HG02610 (cell line): Measurements from ENCODE around the gene USP24.

Experiments
- ATAC-seq: cut with Tn5 transposase; IDR thresholded peaks from one replicate; pipeline ENCODE4 v1.9.1; 2021; ENCODE audit warnings: mild to moderate bottlenecking, moderate library complexity; ENCODE audit not compliant: unreplicated experiment

The USP24 gene

DNA sequence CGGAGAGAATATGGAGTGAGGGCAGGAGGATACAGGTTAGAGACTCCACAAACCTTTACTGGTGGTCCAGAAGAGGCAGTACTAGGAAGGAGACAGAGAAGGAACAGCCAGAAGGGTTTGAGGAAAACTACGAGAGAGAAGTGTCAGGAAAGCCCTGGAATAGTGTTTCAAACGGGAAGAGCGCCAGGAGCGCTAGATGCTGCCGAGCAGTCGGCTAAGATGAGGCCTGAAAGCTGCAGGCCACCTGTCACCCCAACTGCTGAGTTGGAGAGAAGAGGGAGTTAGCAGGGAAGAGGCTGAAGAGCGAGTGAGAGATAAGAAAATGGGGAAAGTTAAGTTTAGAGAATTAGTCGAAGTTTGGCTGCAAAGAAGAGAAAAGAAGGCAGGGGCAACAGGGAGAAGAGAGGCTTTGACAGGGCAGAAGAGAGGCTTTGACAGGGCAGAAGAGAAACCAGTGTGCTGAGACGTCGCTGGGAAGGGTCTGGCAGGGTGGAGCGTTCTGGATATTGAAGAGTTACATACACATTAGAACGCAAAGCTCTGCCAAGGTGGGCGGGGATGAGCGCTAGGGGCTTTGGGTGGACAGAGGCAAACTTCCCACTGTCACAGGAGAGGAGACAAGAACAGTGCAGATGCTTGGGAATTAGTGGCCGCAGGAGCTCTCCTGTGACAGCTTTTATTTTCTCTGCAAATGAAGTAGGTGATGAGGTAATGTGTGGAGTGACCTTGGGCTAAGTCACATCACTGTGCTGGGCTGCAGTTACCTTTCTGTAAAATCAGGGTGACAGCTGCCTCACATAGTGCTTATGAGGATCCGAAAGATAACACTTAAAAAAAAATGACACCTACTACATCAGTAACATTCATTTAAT, 144.6 kb downstream of the USP24 start:
- ATAC-seq, result no peak

DNA sequence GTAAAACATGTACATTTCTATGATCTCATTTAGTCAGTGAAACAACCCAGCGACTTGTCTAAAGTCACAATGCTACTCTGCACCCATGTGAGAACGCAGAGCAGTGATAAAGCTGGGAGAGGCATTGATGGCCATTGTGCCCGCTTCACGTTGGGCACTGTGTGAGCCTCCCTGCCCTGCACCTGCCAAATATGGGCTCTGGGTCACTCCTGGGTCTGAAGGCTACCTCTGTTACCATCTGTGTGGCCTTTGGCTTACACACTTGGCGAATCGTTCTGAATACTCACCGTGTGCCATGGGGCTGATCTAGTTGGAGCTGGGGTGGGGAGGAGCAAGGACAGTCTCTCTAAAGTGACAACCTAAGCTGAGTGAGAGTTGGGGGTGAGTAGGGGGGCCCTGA, 145.9 kb downstream of the USP24 start:
- no peak for ATAC-seq

DNA sequence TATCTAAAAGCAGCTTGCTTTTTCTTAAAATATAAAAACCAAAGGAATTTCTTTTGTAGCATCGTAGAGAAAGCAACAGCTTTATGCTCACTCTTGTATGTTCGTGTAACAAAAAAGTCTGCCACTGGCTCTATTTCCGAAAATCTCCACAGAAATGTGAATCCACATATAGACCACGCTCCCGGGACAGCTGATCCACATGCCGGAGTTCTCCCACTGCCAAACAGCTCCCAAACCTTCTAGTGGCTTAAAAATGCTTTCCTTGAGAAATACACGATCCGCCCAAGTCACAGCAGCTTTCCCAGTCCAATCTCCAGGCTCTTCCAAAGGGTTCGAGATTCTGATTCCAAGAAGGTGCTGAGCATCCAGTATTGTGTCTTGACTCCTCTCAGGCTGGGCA, 146.5 kb downstream of the USP24 start:
- ATAC-seq, result no peak

DNA sequence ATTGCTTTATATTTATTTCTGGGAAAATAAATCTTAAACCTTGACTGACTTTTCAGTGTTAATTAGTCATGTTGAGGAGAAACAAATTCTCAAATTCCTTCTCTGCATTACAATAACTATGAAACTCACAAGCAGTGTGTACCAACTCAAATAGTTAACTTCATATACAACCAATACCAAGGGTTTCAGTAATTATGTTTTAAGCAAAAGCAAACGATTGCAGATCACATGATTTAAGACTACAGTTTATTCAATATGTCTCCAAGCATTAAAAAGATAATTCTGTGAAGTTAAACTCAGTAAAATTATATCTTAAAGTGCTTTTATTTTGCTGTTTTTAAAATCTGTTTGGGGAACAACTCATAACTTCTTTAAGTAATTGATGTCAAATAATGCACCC, 147.2 kb downstream of the USP24 start:
- no peak for ATAC-seq

DNA sequence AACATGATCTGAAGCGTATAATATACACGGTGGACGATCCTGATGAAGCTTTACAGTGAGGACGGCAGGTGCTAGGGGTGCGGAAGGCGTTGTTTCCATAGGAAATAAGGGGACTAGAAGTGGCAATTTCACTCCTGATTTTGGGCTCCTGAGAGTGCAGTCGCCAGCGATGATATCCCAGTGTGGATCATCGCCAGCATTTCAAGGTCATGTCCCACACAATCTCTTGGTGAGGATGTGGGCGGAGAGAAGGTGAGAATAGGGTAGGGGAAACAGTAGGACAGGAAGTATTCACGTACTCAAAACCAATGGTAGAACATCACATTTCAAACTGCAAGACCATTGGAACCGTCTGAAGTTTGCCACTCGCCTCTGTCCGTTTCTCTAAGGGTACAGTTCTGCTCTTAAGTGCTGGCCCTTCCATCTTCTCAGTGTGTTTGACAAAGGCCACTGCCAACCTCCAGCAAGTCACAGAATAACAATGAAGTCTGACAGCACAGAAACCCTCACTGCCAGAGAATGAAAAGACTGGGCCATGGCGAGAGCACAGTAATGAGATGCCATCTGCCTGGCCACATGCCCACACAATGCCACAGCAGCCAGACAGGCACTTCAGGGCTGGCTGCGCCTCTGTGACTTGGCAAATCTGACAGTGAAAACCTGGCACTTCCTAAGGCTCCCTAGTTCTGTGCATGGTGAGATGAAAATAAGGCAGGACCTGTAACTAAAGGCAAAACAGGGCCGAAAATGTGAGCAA, 148.0 kb downstream of the USP24 start:
- no peak for ATAC-seq

DNA sequence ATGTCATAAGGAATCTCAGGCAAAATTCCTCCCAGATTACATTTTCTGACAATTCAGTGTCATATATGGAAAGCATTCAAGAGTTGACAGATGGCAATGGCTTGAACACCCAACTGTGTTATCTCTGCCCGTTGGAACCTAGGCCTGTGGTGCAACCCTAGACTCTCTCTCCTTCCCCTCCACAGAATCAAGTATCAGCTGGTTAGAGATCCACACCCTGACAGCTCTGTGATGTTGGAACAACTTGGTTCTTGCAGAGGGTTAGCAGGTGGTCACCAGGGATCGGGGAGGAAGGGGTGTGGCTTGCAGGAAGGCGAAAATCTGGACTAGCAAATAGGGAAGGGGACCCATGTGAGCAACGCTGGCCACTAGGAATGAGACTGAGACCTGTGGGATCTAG, 149.5 kb downstream of the USP24 start:
- no peak for ATAC-seq

DNA sequence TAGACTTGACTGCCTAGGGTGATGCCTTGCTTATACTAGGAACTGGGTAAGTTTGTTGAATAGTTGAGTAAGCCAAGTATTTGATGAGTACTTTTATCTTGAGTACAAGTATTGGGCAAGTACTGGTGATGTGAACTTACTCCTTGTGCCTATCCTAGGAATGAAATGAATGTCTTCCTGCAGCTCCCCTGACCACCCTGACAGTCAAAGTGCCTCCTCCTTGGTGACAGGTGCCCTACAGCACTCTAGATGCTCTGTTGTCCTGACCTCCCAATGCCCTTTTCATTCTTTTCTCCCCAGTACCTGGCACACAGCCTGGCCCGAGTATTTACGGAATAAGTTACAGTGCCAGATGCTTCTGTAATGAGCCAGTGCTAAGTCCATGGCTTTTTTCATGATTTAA, 150.3 kb downstream of the USP24 start:
- ATAC-seq, result no peak

DNA sequence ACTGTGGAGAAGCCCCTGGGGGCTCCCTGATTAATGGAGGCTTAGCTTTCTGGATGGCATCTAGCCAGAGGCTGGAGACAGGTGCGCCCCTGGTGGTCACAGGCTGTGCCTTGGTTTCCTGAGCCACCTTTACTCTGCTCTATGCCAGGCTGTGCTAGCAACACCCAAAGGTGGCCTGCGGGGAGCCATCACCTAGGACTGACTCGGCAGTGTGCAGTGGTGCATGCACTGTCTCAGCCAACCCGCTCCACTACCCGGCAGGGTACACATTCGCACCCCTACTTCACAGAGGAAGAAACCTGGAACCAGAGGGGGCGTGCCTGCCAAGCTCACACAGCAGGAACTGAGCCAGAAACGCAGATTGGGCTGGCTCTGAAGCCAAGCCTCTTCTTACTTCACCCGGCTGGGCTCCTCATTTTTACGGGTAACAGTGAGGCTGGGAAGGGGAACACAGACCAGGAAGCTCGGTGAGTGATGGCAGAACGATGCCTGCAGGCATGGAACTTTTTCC, 151.0 kb downstream of the USP24 start:
- no peak for ATAC-seq

DNA sequence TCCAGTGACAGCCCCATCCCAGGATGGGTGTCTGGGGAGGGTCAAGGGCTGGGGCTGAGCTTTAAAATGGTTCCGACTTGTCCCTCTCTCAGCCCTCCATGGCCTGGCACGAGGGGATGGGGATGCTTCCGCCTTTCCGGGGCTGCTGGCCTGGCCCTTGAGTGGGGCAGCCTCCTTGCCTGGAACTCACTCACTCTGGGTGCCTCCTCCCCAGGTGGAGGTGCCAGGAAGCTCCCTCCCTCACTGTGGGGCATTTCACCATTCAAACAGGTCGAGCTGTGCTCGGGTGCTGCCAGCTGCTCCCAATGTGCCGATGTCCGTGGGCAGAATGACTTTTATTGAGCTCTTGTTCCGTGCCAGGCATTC, 151.6 kb downstream of the USP24 start:
- no peak for ATAC-seq

DNA sequence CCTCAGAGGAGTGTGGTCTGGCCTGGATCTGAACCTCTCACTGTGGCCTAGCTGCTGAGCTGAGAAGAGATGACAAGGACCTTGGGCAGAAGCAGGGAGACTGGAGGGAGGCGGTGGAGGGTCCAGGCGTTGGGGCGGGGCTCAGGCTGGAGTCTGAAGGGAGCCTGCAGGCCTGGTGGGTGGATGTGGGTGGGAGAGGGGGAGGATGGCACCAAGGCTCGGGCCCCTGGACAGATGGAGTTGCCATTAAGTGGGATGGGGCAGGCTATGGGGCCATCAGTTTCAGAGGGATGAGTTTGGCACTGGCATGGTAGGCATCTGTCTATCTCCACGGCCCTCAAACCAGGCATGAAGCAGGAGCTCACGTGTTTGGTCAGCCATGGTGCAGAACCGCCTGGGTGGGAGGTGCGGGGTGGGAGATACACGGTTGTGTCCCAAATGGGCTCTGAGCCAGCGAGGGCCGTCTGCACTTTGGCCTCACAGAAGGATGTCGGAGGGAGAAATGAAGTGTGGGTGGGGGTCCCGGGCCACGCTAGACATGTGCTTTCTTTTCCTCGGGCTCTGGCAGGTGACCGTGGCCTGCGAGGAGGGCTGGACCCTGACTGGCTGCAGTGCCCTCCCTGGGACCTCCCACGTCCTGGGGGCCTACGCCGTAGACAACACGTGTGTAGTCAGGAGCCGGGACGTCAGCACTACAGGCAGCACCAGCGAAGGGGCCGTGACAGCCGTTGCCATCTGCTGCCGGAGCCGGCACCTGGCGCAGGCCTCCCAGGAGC, 152.2 kb downstream of the USP24 start:
- no peak for ATAC-seq

DNA sequence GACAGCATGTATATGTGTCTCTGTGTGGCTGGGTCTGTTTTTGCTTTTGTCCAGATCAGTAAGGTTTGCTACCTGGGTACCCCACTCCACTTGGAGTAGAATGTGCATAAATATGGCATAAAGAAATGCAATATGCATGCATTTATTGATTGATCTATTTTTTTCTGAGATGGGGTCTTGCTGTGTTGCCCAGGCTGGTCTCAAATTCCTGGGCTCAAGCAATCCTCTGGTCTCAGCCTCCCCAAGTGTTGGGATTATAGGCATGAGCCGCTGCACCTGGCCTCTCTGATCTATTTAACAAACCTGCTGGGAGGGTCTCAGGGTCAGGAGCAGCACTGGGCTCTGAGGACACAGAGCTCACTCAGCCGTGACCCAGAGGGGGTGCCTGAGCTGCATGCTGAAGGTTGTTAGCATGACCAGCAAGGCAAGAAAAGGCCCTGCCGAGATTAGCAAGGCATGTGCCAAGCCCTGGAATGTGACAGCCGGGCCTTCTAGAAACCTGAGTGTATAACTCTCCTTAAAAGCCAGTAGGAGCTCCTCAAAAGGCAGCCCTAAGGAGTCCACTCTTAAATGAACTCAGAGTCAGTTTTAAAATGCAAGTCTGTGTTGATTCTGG, 153.3 kb downstream of the USP24 start:
- no peak for ATAC-seq

DNA sequence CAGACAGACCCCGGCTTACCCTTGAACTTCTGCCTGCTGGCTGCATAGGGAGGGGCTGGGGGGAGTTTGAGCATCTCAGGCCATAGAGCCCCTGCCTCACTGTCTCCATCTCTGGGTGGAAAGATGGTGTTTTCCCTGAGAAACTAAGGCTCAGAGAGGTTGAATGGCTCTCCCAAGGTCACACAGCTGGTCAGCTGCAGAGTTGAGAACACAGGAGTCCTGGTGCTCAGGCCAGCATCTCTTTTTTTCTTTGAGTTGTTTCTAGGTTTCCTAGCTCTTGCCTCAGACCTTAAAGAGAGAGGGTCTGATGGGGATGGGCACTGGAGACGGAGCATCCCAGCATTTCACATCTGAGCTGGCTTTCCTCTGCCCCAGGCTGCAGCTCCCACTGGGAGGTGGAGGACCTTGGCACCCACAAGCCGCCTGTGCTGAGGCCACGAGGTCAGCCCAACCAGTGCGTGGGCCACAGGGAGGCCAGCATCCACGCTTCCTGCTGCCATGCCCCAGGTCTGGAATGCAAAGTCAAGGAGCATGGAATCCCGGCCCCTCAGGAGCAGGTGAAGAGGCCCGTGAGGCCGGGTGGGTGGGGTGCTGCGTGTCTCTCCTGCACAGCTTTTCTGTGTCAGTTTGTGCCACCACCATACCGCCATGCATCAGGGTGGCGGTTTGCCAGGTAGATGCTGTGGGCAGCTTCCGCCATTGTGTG, 154.0 kb downstream of the USP24 start:
- no peak for ATAC-seq

DNA sequence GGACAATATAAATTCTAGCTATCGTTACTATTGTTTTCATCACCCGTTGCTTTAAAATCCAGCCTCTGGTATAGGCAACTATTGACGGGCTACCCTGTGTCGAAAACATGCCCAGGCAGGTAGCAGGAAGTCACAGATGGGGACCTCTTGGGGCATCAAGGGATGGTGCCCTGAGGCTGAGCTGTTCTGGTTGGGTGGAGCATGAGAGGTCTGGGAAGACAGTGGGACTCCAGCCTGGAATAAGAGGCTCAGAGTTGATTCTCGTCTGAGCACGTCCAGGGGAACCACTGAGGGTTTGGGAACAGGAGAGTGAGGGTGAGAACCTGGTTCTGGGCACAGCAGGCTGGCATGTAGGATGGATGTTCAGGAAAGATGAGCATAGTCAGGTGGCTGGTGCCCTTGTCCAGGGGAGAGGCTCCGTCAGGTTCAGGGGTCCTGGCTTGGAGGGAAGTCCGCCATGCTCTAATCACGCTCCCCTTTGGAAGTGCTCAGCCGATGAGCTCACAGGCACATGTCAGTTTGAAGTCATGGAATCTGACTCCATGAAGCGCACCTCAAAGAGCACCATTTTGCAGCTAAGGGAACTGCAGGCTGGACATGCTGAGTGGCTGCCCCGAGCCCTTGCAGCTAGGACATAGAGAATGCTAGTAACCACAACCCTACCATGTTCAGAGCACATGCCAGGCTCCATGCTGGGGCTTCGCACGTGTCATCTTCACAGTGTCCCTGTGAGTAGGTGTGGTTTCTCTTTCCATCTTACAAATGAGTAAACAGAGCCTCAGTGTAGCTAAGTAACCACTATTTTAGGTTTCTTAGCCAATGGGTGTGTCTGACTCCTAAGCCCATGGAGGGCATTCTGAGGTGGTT, 154.8 kb downstream of the USP24 start:
- ATAC-seq, result peak; percentile 63

DNA sequence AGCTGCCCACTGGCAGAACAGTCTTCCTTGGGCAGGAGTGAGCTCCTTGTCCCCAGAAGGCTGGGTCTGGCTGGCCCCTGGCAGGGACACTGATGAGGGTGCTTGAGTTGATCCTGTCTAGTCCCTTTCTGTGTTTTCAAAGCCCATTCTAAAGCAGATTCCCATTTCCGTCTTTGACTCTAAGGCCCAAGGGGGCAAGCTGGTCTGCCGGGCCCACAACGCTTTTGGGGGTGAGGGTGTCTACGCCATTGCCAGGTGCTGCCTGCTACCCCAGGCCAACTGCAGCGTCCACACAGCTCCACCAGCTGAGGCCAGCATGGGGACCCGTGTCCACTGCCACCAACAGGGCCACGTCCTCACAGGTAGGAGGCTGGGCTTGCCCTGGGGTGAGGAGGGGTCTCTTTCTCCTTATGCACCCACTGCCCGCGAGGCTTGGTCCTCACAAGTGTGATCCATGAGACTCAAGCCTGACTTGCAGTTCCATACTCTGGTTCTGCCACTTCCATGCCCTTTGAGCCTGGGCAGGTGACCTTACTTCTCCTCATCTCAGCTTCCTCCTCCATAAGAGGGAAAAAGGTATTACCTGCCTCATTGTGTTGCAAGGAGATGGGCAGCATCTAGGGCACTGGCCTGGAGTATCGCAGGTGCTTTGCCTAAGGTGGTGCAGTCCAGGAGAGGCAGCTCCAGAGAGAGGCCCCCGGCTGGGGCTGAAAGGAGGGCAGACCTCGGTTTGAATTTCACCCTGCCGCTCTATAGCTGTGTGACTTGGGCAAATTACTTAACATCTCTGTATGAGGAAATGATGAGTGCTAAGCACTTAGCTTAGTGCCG, 155.6 kb downstream of the USP24 start:
- ATAC-seq, result no peak

DNA sequence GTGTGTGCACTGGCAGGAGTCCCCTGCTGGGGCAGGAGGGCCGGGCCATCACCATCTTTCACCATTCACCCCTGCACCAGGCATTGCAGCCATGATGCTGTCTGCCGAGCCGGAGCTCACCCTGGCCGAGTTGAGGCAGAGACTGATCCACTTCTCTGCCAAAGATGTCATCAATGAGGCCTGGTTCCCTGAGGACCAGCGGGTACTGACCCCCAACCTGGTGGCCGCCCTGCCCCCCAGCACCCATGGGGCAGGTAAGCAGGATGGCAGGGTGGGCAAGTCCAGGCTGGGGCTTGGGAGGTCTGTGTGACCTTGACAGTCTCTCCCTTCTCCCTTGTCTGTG, 157.2 kb downstream of the USP24 start:
- no peak for ATAC-seq

DNA sequence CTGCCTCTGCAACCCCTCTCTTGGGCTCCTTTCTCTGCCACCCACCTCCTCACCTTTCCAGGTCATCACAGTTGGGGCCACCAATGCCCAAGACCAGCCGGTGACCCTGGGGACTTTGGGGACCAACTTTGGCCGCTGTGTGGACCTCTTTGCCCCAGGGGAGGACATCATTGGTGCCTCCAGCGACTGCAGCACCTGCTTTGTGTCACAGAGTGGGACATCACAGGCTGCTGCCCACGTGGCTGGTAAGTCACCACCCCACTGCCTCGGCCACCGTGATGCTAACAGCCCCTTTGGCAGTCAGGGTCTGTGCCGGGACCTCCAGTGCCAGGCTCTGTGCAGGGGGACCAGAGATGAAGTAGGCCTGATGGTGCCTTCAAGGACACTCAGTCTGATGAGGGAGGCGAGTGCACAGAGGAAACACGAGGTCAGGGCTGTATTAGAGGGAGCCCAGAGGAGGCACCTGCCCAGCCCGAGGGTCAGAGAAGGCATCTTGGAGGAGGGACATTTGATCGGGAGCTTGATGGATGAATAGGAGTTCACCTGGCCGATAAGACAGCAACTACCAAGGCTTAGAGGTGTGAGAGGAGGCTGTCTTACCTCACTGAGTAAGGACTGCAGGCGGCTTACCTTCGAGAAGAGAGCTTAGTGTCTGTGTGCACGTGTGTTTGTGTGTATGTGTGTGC, 157.8 kb downstream of the USP24 start:
- ATAC-seq, result no peak

DNA sequence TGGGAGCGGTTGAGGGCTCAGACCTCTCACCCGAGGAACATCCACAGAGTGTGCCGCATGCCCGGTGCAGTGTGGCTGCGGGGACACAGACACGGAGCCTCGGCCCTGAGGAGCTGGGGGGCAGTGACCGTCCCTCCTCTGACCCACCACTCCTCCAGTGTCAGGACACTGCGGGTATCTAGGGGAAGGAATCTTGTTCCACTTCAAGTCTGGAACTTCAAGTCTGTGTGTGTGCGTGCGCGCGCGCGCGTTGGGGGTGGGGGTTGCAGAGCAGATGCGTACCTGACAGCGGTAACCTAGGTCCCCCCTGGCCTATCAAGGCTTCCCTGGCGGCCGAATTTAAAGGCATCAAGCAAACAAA, 158.6 kb downstream of the USP24 start:
- ATAC-seq, result no peak

DNA sequence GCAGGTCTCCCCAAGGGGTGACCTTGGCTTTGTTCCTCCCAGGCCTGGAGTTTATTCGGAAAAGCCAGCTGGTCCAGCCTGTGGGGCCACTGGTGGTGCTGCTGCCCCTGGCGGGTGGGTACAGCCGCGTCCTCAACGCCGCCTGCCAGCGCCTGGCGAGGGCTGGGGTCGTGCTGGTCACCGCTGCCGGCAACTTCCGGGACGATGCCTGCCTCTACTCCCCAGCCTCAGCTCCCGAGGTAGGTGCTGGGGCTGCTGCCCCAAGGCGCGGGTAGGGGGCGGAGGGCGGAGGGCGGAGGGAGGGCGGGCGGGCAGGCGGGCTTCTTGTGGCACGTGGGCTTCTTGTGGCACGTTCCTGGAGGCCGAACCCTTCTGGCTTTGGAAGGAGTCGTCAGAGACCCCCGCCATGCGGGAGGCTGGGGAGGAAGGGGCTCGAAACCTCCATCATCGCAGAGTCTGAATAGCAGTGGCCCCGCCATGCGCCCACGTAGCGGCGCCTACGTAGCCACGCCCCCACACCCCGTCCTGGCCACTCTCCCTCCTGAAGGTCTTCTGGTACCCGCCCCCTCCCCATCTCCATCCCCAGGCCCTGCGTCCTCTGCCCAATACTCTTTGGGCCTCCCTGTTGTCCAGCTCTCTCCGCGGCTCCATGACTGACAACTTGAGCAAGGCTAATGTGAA, 159.1 kb downstream of the USP24 start:
- ATAC-seq, result no peak
